RPMI8226 (cell line): ENCODE data around the gene ZNF683.
"Not testable (repeated sequence)": the region's sequence is repeated elsewhere in the genome, so short reads cannot be mapped to it uniquely, and the experiment has no call there.

Source experiments
- DNase-seq: peaks from one replicate; pipeline ENCODE4 v3.0.0-alpha.2; 2015

The ZNF683 gene

GRCh38 chr1:26372611-26373010 lies at the start of gene ZNF683:
Gene ZNF683, minus strand, starts transcription at chr1:26372750. Its CDS starts 4,179 bp downstream, at chr1:26368571.
- DNase-seq = not testable (repeated sequence)

GRCh38 chr1:26419494-26419893 lies 46.9 kb upstream of the ZNF683 start:
- no peak for DNase-seq

GRCh38 chr1:26418865-26419349 lies 46.4 kb upstream of the ZNF683 start:
- no peak for DNase-seq

GRCh38 chr1:26417111-26417759 lies 44.7 kb upstream of the ZNF683 start:
- DNase-seq = peak; percentile 87

GRCh38 chr1:26413031-26413430 lies 40.5 kb upstream of the ZNF683 start:
- no peak for DNase-seq

- DNase-seq = no peak
These were observed 39.8 kb upstream of the ZNF683 start for GRCh38 chr1:26412180-26412840.

GRCh38 chr1:26411624-26412074 lies 39.1 kb upstream of the ZNF683 start:
- no peak for DNase-seq

- DNase-seq = no peak
These were observed 38.4 kb upstream of the ZNF683 start, which contains the start of gene LIN28A for GRCh38 chr1:26410706-26411623. Gene LIN28A, plus strand, starts transcription at chr1:26410817. Its CDS starts 75 bp downstream, at chr1:26410892.

- no peak for DNase-seq
These were observed 36.7 kb upstream of the ZNF683 start for GRCh38 chr1:26409191-26409807.

- DNase-seq = peak; percentile 79
These were observed 36.1 kb upstream of the ZNF683 start for GRCh38 chr1:26408604-26409003.

- no peak for DNase-seq
These were observed 32.8 kb upstream of the ZNF683 start for GRCh38 chr1:26405281-26405915.

GRCh38 chr1:26404641-26405040 lies 32.1 kb upstream of the ZNF683 start:
- DNase-seq = no peak

- DNase-seq = no peak
These were observed 31.1 kb upstream of the ZNF683 start for GRCh38 chr1:26403656-26404055.

GRCh38 chr1:26401891-26402290 lies 29.3 kb upstream of the ZNF683 start:
- no peak for DNase-seq

- no peak for DNase-seq
These were observed 26.5 kb upstream of the ZNF683 start for GRCh38 chr1:26399034-26399433.

GRCh38 chr1:26395754-26396153 lies 23.2 kb upstream of the ZNF683 start:
- no peak for DNase-seq

GRCh38 chr1:26391450-26391849 lies 18.9 kb upstream of the ZNF683 start:
- DNase-seq = peak; percentile 52

- DNase-seq = no peak
These were observed 17.2 kb upstream of the ZNF683 start for GRCh38 chr1:26389604-26390247.

GRCh38 chr1:26388791-26389445 lies 16.4 kb upstream of the ZNF683 start:
- no peak for DNase-seq

- no peak for DNase-seq
These were observed 14.9 kb upstream of the ZNF683 start for GRCh38 chr1:26387447-26387846.

GRCh38 chr1:26385063-26385462 lies 12.5 kb upstream of the ZNF683 start:
- not testable (repeated sequence) for DNase-seq
